EL (cell line): ENCODE results near the gene TIGD2.

Experiments
- DNase-seq: peaks from one replicate; pipeline ENCODE4 v3.0.0-alpha.2; 2016

The TIGD2 gene

GRCh38 chr4:89110986-89111832 is at the start of gene TIGD2:
TSS of gene TIGD2 (plus strand) at chr4:89111533. CDS start at chr4:89112975, 1,442 bp downstream.
- DNase-seq, result peak; percentile 88

- DNase-seq, result peak; percentile 40
These were observed 46.5 kb upstream of the TIGD2 start for GRCh38 chr4:89064848-89065247.

- peak; percentile 24 for DNase-seq
These were observed 43.9 kb upstream of the TIGD2 start for GRCh38 chr4:89067417-89067816.

- DNase-seq, result no peak
These were observed 41.9 kb upstream of the TIGD2 start for GRCh38 chr4:89069481-89069880.

GRCh38 chr4:89070041-89070440 is 41.3 kb upstream of the TIGD2 start:
- DNase-seq, result no peak

GRCh38 chr4:89071311-89071710 is 40.0 kb upstream of the TIGD2 start:
- DNase-seq, result no peak

- no peak for DNase-seq
These were observed 38.4 kb upstream of the TIGD2 start for GRCh38 chr4:89072921-89073320.

GRCh38 chr4:89077761-89078160 is 33.6 kb upstream of the TIGD2 start:
- DNase-seq, result no peak

- no peak for DNase-seq
These were observed 33.0 kb upstream of the TIGD2 start for GRCh38 chr4:89078300-89078699.

GRCh38 chr4:89099034-89099433 is 12.3 kb upstream of the TIGD2 start:
- DNase-seq, result no peak

- DNase-seq, result no peak
These were observed 11.9 kb upstream of the TIGD2 start for GRCh38 chr4:89099471-89099870.

GRCh38 chr4:89100853-89101252 is 10.5 kb upstream of the TIGD2 start:
- no peak for DNase-seq

- no peak for DNase-seq
These were observed 9.8 kb upstream of the TIGD2 start for GRCh38 chr4:89101256-89102161.

- DNase-seq, result no peak
These were observed 5.6 kb upstream of the TIGD2 start for GRCh38 chr4:89105726-89106125.

- no peak for DNase-seq
These were observed 3.2 kb upstream of the TIGD2 start for GRCh38 chr4:89108091-89108490.

GRCh38 chr4:89109841-89110540 is 1.3 kb upstream of the TIGD2 start:
- DNase-seq, result no peak

- no peak for DNase-seq
These were observed 770 bp upstream of the TIGD2 start for GRCh38 chr4:89110541-89110985.

GRCh38 chr4:89111833-89112563 is 665 bp downstream of the TIGD2 start:
- peak; percentile 90 for DNase-seq

GRCh38 chr4:89113415-89113814 is 2.1 kb downstream of the TIGD2 start:
- no peak for DNase-seq

GRCh38 chr4:89114100-89114499 is 2.8 kb downstream of the TIGD2 start:
- DNase-seq, result no peak

GRCh38 chr4:89117115-89117514 is 5.8 kb downstream of the TIGD2 start:
- no peak for DNase-seq

GRCh38 chr4:89119166-89119565 is 7.8 kb downstream of the TIGD2 start:
- DNase-seq, result no peak
